Suppressor macrophage treated with lipopolysaccharide for 4 hours (primary cell): ENCODE data around the gene STRN3.
"Not testable (repeated sequence)": the region's sequence is repeated elsewhere in the genome, so short reads cannot be mapped to it uniquely, and the experiment has no call there.

ENCODE experiments used
- DNase-seq: peaks from one replicate; pipeline ENCODE4 v3.0.0-alpha.2; 2020

Gene STRN3

DNA sequence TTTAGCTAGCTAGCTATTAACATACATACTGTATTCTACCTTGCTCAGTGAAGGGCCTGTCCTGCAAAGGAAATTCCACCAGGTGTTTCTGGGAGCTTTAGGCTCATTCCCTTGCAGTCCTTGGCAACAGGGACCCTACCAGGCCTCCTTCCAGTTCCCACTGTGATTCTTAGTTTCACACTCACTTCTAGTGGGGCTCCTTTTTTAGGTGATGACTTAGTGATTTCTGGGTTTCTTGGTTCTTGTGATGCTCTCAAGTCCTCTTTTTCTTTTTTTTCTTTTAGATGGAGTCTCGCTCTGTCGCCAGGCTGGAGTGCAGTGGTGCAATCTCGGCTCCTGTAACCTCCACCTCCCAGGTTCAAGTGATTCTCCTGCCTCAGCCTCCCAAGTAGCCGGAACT is 10.4 kb upstream of the STRN3 start:
- DNase-seq, result no peak

- DNase-seq, result no peak
These were observed 4.3 kb upstream of the STRN3 start for GRCh38 chr14:31030469-31030868.

DNA sequence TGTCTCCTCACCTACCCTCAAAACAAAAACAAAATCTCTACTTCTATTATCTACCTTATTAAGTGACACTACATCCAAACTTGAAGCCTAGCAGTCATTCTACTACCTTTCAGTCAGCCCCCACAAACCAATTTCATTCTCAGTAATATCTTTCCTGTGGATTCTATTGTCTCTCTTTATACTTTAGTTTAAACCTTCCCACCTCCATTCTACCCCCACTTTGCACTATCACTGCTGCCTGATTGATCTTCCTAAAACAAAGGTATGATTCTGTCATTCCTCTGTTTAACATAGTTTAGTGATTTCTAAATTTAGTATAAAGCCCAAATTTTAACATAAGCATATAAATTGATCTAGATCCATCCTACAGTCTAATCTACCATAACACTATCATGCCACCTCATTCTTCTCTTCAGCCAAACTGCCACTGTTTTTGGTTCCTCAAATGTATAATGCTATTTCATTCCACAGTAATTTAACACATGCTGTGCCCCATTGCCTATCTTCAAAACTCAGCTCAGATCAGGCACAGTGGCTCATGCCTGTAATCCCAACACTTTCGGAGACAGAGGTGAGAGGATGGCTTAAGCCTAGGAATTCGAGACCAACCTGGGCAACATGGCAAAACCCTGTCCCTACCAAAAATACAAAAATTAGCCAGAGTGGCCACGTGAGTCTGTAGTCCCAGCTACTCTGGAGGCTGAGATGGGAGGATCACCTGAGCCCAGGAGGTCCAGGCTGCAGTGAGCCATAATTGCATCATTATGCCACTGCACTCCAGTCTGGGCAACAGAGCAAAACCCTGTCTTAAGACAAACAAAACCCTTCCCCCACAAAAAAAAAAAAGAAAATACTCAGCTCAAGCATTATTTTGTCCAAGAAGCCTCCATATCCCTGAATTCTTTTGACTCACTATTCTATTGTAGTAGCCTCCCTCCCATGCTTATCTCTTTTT is 3.1 kb upstream of the STRN3 start:
- DNase-seq, result no peak

DNA sequence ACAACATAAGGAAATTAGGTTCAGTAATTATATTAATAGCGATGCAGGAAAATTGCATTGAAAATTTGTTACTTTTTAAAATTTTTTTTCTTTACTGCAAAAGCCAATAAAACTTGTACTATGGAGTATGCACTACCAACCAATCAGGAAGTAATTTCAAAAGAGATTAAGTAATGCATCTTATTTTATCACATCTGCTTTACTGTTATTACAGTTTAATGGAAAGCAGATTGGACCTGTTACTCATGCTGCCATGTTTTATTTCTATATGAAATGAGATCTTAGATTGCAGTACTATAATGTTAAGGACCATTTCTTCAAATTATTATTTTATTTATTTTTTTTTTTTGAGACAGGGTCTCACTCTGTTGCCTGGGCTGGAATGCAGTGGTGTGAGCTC is 1.7 kb upstream of the STRN3 start:
- DNase-seq, result peak; percentile 10

DNA sequence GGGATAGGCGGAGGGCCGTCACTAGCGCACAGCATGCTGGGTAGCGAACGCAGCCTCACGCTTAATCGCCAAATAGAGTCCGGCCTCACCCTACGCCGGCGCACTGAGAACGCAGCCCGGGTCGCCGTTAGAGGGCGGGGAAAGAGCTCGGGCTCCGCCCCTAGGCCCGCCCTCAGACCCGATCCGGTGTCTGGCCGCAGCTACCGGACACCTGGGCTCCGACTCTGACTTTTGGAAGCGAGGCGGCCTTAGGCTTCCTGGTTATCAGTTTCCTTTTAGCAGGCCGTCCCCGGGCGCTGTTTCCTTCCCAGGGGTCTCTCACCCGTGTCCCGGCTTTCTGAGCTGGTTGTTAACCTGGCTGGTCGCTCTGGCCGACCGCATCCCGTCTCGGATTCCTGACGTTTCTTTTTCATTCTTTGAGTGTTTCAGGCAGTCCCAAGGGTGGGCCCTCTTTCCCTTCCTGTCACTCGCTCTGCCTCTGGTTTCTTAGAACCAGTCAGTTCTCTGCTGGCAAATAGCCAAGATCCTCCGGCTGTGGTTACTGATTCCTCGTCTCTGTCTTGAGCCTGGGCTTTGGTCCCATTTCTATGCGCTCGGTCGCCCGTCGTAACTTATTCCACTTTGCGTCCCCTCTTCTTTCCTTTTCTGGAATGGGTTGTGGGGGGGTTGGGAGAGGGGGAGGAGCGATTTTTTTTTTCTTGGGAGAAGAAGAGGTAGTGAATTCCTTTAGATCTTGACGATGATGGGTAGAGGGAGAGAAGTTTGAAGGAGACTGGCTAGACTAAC is 464 bp upstream of the STRN3 start:
- DNase-seq, result peak; percentile 97

- DNase-seq, result peak; percentile 44
These were observed 657 bp downstream of the STRN3 start, which contains the start of gene AP4S1 for GRCh38 chr14:31025367-31026076. AP4S1 (plus strand) TSS chr14:31025649; CDS start chr14:31066197, 40,548 bp downstream.

- DNase-seq, result no peak
These were observed 1.4 kb downstream of the STRN3 start for GRCh38 chr14:31024577-31025366.

GRCh38 chr14:31024010-31024480 is 2.1 kb downstream of the STRN3 start:
- no peak for DNase-seq

- no peak for DNase-seq
These were observed 3.8 kb downstream of the STRN3 start for GRCh38 chr14:31022386-31022785.

- no peak for DNase-seq
These were observed 4.6 kb downstream of the STRN3 start for GRCh38 chr14:31021576-31021949.

- DNase-seq, result no peak
These were observed 5.2 kb downstream of the STRN3 start for GRCh38 chr14:31020834-31021575.

GRCh38 chr14:31018057-31018645 is 8.0 kb downstream of the STRN3 start:
- DNase-seq, result no peak

- no peak for DNase-seq
These were observed 12.3 kb downstream of the STRN3 start for GRCh38 chr14:31013841-31014240.

GRCh38 chr14:31010935-31011334 is 15.2 kb downstream of the STRN3 start:
- no peak for DNase-seq

- no peak for DNase-seq
These were observed 16.2 kb downstream of the STRN3 start for GRCh38 chr14:31009836-31010574.

- DNase-seq, result no peak
These were observed 19.5 kb downstream of the STRN3 start for GRCh38 chr14:31006703-31007102.

- not testable (repeated sequence) for DNase-seq
These were observed 22.2 kb downstream of the STRN3 start for GRCh38 chr14:31004007-31004406.

GRCh38 chr14:31003284-31003683 is 22.9 kb downstream of the STRN3 start:
- no peak for DNase-seq

DNA sequence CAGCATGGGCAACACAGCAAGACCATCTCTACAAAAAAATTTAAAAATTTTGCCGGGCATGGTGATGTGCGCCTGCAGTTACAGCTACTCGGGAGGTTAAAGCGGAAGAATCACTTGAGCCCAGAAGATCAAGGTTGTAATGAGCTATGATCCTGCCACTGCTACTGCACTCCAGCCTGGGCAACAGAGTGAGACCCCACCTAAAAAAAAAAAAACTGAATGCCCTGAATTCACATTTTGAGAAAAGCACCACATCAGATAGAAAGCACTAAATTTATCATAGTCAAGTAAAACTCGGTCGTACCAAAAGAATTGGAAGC is 24.9 kb downstream of the STRN3 start:
- DNase-seq, result no peak

- DNase-seq, result no peak
These were observed 25.4 kb downstream of the STRN3 start for GRCh38 chr14:31000629-31001338.
